ENCODE data around the gene FAM227B.

- TF ChIP-seq EZH2 (IDR thresholded peaks at IDR 0.05; ENCODE audit: low read length, missing control alignments), result no peak
- no peak for TF ChIP-seq CTCF (conservative IDR thresholded peaks at IDR 0.05 in 1 of 2, IDR thresholded peaks at IDR 0.05 in 1 of 2; ENCODE audit: low read depth in 1 of 2, low read length in 2 of 2)
These were observed 277.1 kb downstream of the FAM227B start for GRCh38 chr15:49343546-49343945.
